Activated CD4-positive, CD25-positive, alpha-beta regulatory T cell treated with anti-CD3 and anti-CD28 coated beads, Interleukin-2, amount 50 U/mL, for 24 hours (primary cell): ENCODE measurements around the gene NR2F6.
"Not testable (repeated sequence)": the region's sequence is repeated elsewhere in the genome, so short reads cannot be mapped to it uniquely, and the experiment has no call there.

Source experiments
- ATAC-seq, 2 donors: fragments of 150-1000 bp; cut with Tn5 transposase; one replicate each; pipeline ENCODE4 v1.10.0; 2021; ENCODE audit warnings: mild to moderate bottlenecking in 1 of 2, moderate library complexity in 1 of 2

Gene NR2F6

GRCh38 chr19:17210296-17210695 lies 35.4 kb downstream of the NR2F6 start:
- ATAC-seq = no peak

- peak in 1 of 2 donors; percentile 7 for ATAC-seq
These were observed 36.3 kb downstream of the NR2F6 start for GRCh38 chr19:17209126-17210036.

GRCh38 chr19:17206736-17207581 lies 38.8 kb downstream of the NR2F6 start:
- ATAC-seq = no peak

- peak; percentile 59 to 71 for ATAC-seq
These were observed 40.2 kb downstream of the NR2F6 start for GRCh38 chr19:17205237-17206140.

GRCh38 chr19:17202713-17203112 lies 43.0 kb downstream of the NR2F6 start:
- no peak for ATAC-seq

- peak in 1 of 2 donors; percentile 47 for ATAC-seq
These were observed 43.5 kb downstream of the NR2F6 start for GRCh38 chr19:17202249-17202648.

GRCh38 chr19:17200408-17201079 lies 45.2 kb downstream of the NR2F6 start:
- no peak for ATAC-seq

- ATAC-seq = no peak
These were observed 48.1 kb downstream of the NR2F6 start for GRCh38 chr19:17197666-17198065.

- ATAC-seq = no peak
These were observed 49.1 kb downstream of the NR2F6 start for GRCh38 chr19:17196610-17197009.

- ATAC-seq = no peak
These were observed 50.6 kb downstream of the NR2F6 start for GRCh38 chr19:17195106-17195505.

GRCh38 chr19:17194608-17195007 lies 51.1 kb downstream of the NR2F6 start:
- ATAC-seq = no peak

GRCh38 chr19:17192751-17193150 lies 53.0 kb downstream of the NR2F6 start:
- ATAC-seq = no peak

- not testable (repeated sequence) for ATAC-seq
These were observed 54.0 kb downstream of the NR2F6 start for GRCh38 chr19:17191736-17192135.

- ATAC-seq = no peak
These were observed 60.1 kb downstream of the NR2F6 start for GRCh38 chr19:17185590-17185989.

- ATAC-seq = peak; percentile 79 to 80
These were observed 61.3 kb downstream of the NR2F6 start for GRCh38 chr19:17184371-17184841.

- ATAC-seq = peak; percentile 49 to 66
These were observed 61.8 kb downstream of the NR2F6 start for GRCh38 chr19:17183858-17184321.

- peak; percentile 25 to 39 for ATAC-seq
These were observed 62.4 kb downstream of the NR2F6 start for GRCh38 chr19:17183271-17183761.
